NCI-H510A treated with DMSO at 0.1 percent for 48 hours (cell line): ENCODE data around the gene NFIB.
A peak's percentile ranks its signal among the peaks of the same experiment; 100 is the strongest.

ENCODE experiments used
- DNase-seq: peaks from one replicate; lab custom pipeline; 2025; lab: John Stamatoyannopoulos, UW

Gene NFIB

GRCh38 chr9:14185016-14185415, 128.9 kb downstream of the NFIB start:
- no peak for DNase-seq

- DNase-seq = no peak
Observed at GRCh38 chr9:14183001-14183400, 130.9 kb downstream of the NFIB start.

DNA sequence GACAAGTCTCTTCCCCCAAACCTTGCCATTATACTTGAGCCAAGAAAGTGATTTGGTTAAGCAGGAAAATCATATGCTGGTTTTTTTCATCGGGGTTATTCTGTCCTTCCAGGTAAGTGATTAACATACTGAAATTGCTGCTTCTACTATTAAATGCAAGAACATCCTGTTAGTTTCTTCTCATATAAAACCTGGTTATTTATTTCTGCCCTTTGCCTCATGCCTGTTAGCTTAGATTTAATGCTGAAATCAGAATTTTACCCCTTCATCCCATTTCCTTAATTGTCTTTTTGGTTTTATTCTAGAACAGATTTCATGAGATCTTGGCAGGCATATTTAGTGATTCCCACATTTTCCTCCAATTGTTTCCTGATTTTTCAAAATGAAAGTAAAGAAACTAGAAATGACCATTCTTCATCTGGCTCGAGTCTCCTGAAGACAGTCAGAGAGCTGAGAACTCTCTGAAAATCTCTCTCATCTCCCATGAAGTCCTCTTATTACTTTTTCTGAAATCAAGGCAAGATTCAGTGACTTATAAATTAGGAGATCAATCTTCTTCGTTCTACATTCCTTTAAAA, 132.9 kb downstream of the NFIB start:
- no peak for DNase-seq

DNA sequence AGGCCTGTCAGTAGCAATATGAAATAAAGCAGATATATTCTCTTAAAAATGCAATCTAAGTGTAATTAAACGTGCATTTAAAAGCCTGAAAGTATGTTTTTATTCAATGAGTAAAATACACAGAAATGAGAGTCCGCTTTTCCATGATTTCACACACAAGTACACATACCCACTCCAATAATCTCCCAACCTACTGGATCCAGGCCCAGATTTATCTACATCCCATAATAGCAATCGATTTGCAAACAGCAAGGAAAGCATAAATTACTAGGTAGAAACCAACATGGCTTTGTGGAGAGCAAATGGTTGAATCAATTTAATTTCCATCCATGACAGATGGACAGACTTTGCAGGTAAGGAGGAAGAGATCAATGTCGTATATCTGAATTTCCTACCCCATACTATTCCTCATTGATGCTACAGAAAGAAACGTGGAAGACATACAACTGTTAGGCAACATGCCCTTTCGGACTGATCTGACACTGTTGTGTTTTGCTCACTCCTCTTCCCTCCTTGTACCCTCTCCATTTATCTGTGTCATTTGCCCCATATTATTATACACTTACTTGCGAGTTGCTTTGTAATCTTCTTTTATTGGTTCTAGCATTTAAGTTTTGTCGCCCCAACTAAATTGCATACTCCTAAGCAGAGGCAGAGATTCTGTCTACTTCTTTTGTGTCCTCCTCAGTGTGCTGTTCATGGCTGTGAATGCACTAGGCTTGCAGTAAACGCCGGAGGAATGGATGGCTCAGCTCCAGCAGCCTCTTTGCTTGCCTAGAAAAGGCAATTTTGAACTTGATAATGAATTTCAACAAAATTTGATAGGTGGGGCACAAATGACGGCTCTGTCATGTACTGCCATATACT, 133.6 kb downstream of the NFIB start:
- no peak for DNase-seq

- peak; percentile 22 for DNase-seq
Observed at GRCh38 chr9:14179449-14179848, 134.5 kb downstream of the NFIB start.

GRCh38 chr9:14175778-14176177, 138.2 kb downstream of the NFIB start:
- DNase-seq = no peak

- no peak for DNase-seq
Observed at GRCh38 chr9:14173713-14174112, 140.2 kb downstream of the NFIB start.

- no peak for DNase-seq
Observed at GRCh38 chr9:14170973-14171596, 142.9 kb downstream of the NFIB start.

DNA sequence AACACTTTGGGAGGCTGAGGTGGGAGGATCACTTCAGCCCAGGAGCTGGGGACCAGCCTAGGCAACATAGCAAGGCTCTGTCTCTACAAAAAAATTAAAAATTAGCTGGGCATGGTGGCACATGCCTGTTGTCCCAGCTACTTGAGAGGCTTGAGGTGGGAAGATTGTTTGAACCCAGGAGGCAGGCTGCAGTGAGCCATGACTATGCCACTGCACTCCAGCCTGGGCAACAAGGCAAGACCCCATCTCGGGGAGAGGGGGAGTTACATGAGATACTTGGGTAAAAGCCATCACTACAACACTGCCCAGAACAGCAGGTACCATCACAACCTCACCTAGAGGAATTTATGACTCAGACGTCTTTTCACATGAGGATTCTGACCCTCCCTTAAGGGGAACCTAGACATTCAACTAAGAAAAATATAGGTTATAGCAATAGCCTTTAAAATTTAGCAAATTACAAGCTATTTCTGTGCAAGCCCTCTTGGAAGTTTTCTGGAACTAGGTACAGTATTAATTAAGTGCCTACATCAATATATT, 143.5 kb downstream of the NFIB start:
- no peak for DNase-seq

DNA sequence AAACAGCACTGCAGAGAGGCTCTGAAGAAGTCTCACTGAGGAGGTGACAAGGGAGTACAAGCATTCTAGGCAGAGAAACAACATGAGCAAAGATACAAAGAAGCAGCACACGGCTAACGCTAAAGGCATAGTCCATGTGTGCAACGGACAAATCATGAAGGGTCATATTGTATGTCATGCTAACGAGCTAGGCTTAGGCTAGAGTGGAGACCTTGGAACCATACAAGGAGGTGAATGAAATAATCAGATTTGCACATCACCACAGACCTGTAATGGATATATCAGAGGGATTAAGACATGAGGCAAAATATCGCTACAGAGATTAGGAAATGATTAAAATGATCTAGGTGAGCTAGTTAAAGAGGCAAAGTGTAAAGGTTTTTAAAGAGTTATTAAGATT, 145.6 kb downstream of the NFIB start:
- no peak for DNase-seq

DNA sequence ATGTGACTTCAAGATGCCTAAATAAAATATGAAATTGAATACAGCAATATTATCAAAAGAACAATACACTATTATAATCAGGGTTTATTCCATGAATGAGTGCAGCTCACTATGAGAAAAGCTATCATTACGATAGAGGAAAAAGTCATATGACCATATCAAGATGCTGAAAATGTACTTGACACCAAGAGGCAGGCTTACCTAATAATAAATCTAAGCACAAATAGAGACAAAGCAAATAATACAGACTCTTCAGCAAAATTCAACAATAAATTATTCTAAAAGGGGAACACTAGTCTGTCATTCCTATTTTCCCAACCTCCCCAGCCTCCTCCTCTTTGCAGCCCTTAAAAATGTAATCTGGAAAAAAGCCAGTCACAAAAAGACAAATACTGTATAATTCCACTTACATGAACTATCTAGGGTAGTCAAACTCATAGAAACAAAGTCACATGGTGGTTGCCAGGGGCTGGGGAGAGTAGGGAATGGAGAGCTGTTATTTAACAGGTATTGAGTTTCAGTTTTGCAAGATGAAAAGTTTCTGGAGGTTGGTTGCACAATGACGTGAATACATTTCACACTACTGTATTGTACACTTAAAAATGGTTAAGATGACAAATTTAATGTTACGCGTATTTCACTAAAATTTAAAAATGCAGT, 148.4 kb downstream of the NFIB start:
- DNase-seq = peak; percentile 90

DNA sequence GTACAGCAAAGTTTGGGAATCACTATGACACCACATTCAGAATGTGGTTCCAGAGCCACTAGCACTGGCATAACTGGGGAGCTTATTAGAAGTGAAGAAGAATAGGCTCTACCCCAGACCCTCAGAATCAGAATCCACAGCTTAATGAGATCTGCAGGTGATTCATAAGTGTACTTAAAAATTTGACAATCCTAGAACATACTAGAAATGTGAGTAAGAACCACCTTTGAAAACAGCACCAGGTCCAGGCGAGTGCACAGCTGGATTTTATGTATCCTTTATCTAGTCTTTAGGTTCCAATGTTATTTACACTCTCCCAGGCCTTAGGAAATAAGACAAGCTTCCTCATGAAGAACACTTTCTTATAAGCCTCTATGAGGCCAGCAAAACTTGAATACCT, 149.0 kb downstream of the NFIB start:
- DNase-seq = no peak

GRCh38 chr9:14159440-14160216, 154.3 kb downstream of the NFIB start:
- peak; percentile 75 for DNase-seq

DNA sequence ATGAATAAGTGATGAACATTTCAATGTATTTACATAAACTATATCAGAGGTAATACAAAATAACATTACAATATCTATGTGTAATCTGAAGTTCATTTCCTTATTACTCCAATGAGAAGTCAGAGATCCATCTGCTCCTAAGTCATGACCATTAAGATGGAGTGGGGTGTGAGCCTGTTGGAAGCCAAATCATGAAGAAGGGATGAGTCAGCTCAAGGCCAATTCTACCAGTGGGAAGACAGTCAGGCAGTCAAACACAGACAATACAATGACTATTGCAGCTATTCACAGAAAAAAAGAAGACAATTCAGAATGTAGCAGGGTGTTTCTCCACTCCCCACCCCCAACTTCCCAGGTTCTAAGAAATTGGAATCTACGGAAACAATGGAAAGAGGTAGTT, 155.0 kb downstream of the NFIB start:
- DNase-seq = no peak

GRCh38 chr9:14158136-14158813, 155.7 kb downstream of the NFIB start:
- no peak for DNase-seq

- no peak for DNase-seq
Observed at GRCh38 chr9:14157191-14157590, 156.8 kb downstream of the NFIB start.

DNA sequence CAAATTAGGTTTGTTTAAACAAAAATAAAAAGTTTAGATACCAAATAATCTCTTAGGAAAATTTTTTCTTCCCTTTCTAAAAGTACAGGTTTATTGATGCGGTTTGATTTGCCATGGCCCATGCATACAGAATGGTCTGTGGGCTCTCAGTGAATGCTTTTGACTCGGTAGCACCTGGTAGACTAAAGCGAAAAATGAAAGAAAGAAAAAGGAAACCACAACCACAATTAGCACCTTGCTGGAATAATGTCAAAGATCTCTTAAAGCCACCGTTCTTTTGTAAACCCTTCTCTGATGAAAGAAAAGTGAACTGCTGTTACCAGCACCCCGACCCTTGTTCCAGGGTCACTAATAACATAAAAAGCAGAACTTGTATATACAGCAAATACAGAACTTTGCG, 157.9 kb downstream of the NFIB start:
- no peak for DNase-seq

DNA sequence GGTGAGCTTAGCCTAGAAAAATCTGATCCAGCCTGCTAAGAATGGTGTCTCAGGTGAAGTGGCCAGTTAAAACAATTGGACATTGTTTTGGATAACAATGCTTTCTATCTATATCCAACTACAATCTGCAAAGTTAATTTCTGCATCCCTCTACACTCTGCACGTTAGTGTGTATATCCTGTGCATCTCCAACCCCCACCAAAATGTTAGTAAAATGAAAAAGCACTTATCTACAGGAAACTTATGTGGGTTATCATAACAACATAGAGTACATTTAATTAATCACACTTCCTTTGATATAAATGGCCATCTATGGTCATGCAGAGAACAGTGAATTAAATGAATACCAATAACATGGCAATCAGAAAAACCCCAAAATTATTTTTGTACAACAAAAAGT, 158.7 kb downstream of the NFIB start:
- no peak for DNase-seq

GRCh38 chr9:14153310-14153720, 160.6 kb downstream of the NFIB start:
- peak; percentile 43 for DNase-seq

DNA sequence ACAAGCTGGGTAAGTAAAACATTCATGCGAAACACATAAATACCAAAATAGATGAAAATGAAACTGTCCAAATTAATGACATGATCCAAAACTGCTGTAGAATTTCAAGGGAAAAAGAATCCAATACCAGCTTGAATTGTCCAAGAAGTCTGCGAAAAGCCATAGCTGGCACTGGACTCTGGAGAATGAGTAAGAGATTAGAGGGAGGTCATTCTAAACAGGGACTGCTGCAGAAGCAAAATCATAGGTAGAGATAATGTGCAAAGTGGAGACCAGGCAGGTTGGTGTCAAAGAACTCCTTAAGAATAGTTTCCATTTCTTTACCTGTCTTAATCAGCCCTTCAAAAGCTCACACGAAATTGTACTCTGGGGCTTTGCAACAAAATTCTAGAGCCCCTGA, 162.5 kb downstream of the NFIB start:
- DNase-seq = no peak

DNA sequence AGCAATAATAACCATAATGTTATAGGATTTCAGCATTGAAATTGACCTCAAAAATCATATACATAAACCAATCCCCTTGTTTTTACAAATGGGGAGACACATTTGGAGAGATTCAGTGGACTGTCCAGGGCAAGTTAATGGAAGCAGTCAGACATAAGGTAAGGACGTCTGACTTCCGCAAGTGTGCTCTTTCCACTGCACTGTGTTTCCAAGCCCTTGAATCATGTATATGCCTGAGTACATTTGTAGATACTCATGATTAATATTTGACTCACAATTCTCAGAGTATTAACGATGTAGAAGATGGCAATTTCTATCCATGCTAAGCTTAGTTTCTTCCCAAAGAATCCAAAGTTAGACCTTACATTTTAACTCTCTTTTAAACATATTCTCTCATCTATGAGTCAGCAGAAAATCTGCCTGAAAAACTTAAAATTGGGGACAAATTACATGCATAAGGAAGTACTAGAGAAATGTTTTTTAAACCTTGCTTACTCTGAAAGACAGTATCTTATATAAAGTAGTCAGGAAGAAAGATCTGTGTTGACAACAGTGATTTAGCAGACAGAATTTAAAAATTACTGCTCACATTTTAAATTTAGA, 165.3 kb downstream of the NFIB start:
- DNase-seq = no peak
